ENCODE results near the gene TFCP2L1. TPM values are rescaled to one million over a fixed set of nuclear protein-coding genes. Genes with fewer than 3 reads are reported as not detected.

TFCP2L1 gene
- total and polyA plus RNA-seq, 2 of the 4 experiments (the other 2 are of a cell fraction): not detected

DNA sequence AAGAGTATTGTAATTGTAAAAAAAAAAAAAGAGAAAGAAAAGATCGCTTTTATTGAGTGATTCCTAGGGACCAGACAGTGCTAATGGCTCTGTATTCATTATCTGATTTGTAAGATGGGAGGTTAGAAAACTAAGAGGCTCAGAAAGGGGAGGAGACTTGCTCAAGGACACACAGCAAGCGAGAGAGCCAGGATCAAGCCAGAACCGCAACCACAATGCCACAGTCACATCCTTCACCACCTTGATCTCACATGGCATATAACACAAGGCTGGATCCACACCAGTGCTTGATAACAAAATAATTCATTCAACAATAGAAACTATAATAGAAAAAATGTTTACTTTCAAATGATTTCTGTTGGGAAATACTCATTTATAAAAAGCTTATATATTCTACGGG lies 37.5 kb downstream of the TFCP2L1 start:
- Histone ChIP-seq H2BK120ac (ENCODE audit: low read depth, low read length) (no peak overlapping the region), H3K23ac (ENCODE audit: low read depth, low read length) (no peak overlapping the region), H3K27ac (ENCODE audit: insufficient read depth, low read length) (no peak overlapping the region), H4K8ac (ENCODE audit: low read depth in 2 of 2, low read length in 2 of 2) (no peak overlapping the region), H3K56ac (ENCODE audit: extremely low read depth, insufficient read depth, low read length) (no peak overlapping the region), H3K36me3 (ENCODE audit: control insufficient read depth, insufficient read depth, low read length) (no peaks in the 10 kb centered on the region), H3K14ac (replicated peaks; ENCODE audit: low read depth, low read length) (no peak overlapping the region), H3K9me3 (ENCODE audit: control insufficient read depth, insufficient read depth, low read length) (no peaks in the 10 kb centered on the region), H2BK15ac (ENCODE audit: low read depth, low read length) (no peak overlapping the region), H3K4ac (ENCODE audit: low read depth, low read length) (no peak overlapping the region), H3K27me3 (ENCODE audit: control insufficient read depth, insufficient read depth, low read length) (peaks cover 40% of the 10 kb centered on the region), H2AK9ac (replicated peaks; ENCODE audit: low read depth, low read length, poor library complexity) (no peak overlapping the region), H4K5ac (ENCODE audit: low read depth, low read length) (no peak overlapping the region), H2AK5ac (ENCODE audit: low read depth, low read length) (no peak overlapping the region), H2AFZ (replicated peaks; ENCODE audit: low read length, poor library complexity) (no peak overlapping the region), H2BK20ac (ENCODE audit: low read depth, low read length) (no peak overlapping the region), H2BK5ac (ENCODE audit: low read depth, low read length, poor library complexity, severe bottlenecking) (no peak overlapping the region), H3K4me3 (ENCODE audit: insufficient read depth, low read depth, low read length) (no peak overlapping the region), H3K18ac (ENCODE audit: low read depth, low read length) (no peak overlapping the region), H3K4me1 (ENCODE audit: control insufficient read depth, insufficient read depth, low read length) (no peaks in the 10 kb centered on the region), H3K79me1 (ENCODE audit: low read depth in 1 of 2, low read length in 2 of 2) (no peaks in the 10 kb centered on the region), H4K20me1 (ENCODE audit: insufficient read depth, low read length) (no peaks in the 10 kb centered on the region), H3K4me2 (ENCODE audit: low read depth, low read length) (no peak overlapping the region), H3K9me1 (ENCODE audit: insufficient read depth, low read length) (no peaks in the 10 kb centered on the region), H3K9ac (ENCODE audit: low read depth, low read length) (no peak overlapping the region), H4K91ac (ENCODE audit: insufficient read depth, low read depth, low read length) (no peak overlapping the region)
- no CpG with 5 or more reads among the region's 4 CpGs for WGBS, 2 experiments (ENCODE audit: extremely low coverage in 2 of 2, insufficient read length in 1 of 2)
- no peak for TF ChIP-seq RFX5 (IDR thresholded peaks at IDR 0.05; ENCODE audit: low read depth, low read length)
- TF ChIP-seq RCOR1 (IDR thresholded peaks at IDR 0.05; ENCODE audit: insufficient replicate concordance, low read length): no peak
- TF ChIP-seq, protein P1, sequence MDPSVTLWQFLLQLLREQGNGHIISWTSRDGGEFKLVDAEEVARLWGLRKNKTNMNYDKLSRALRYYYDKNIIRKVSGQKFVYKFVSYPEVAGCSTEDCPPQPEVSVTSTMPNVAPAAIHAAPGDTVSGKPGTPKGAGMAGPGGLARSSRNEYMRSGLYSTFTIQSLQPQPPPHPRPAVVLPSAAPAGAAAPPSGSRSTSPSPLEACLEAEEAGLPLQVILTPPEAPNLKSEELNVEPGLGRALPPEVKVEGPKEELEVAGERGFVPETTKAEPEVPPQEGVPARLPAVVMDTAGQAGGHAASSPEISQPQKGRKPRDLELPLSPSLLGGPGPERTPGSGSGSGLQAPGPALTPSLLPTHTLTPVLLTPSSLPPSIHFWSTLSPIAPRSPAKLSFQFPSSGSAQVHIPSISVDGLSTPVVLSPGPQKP (IDR thresholded peaks at IDR 0.05; ENCODE audit: borderline replicate concordance, low read depth, low read length): no peak
- TF ChIP-seq, protein P2, sequence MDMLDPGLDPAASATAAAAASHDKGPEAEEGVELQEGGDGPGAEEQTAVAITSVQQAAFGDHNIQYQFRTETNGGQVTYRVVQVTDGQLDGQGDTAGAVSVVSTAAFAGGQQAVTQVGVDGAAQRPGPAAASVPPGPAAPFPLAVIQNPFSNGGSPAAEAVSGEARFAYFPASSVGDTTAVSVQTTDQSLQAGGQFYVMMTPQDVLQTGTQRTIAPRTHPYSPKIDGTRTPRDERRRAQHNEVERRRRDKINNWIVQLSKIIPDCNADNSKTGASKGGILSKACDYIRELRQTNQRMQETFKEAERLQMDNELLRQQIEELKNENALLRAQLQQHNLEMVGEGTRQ (IDR thresholded peaks at IDR 0.05; ENCODE audit: low read depth, low read length): no peak
- no peak for TF ChIP-seq BHLHE40 (IDR thresholded peaks at IDR 0.05; ENCODE audit: low read depth, low read length)
- TF ChIP-seq SMC3 (IDR thresholded peaks at IDR 0.05; ENCODE audit: low read depth, low read length): no peak
- DNase-seq (no peak), ATAC-seq (ENCODE audit: low read depth) (no peak)
- intact Hi-C loops (cut with micrococcal nuclease): no loop called here
- ChIA-PET POLR2A (ENCODE audit: unreplicated experiment) (no interaction called here), CTCF (no interaction called here)
- dilution Hi-C loops (cut with HindIII; ENCODE audit: low sequenced_read_pairs, unreplicated experiment): no loop called here
- no TSS peak for BruUV-seq (replicated peaks)
- in situ Hi-C loops (cut with MboI; ENCODE audit: low sequenced_read_pairs): no loop called here
